Neural progenitor cell (in vitro differentiated cells): Measurements from ENCODE around the gene NDUFA8. TPM values are rescaled to one million over a fixed set of nuclear protein-coding genes. Genes with fewer than 3 reads are reported as not detected.
"Not testable (repeated sequence)": the region's sequence is repeated elsewhere in the genome, so short reads cannot be mapped to it uniquely, and the experiment has no call there.

Source experiments
- DNase-seq: peaks from one replicate; pipeline ENCODE4 v3.0.0-alpha.2; 2016; ENCODE audit warnings: low spot score
- H2AFZ ChIP-seq: fragments of 200-600 bp; sonication (generic); replicated peaks from 2 replicates; pipeline ENCODE4 v1.6.1; 2016; ENCODE audit warnings: antibody characterized with exemption
- H3F3A ChIP-seq: fragments of 200-600 bp; sonication (generic); 2 replicates; pipeline ENCODE4 v1.6.1; 2016; ENCODE audit warnings: antibody characterized with exemption, low read depth
- H3K27ac ChIP-seq: fragments of 200-600 bp; sonication (generic); 2 replicates; pipeline ENCODE4 v1.5.1; 2016; ENCODE audit warnings: mild to moderate bottlenecking
- H3K27me3 ChIP-seq: fragments of 200-600 bp; sonication (generic); 2 replicates; pipeline ENCODE4 v1.6.1; 2016; ENCODE audit warnings: mild to moderate bottlenecking, moderate library complexity
- H3K36me3 ChIP-seq: fragments of 200-600 bp; sonication (generic); 2 replicates; pipeline ENCODE4 v1.5.1; 2016
- H3K4me1 ChIP-seq: fragments of 200-600 bp; sonication (generic); 2 replicates; pipeline ENCODE4 v1.6.1; 2016; ENCODE audit warnings: mixed run types
- H3K4me2 ChIP-seq: fragments of 200-600 bp; sonication (generic); 2 replicates; pipeline ENCODE4 v1.6.1; 2016
- H3K4me3 ChIP-seq: fragments of 200-600 bp; sonication (generic); 2 replicates; pipeline ENCODE4 v1.5.1; 2016
- H3K79me2 ChIP-seq: fragments of 200-600 bp; sonication (generic); 2 replicates; pipeline ENCODE4 v1.6.1; 2016; ENCODE audit warnings: low read depth
- H3K9ac ChIP-seq: fragments of 200-600 bp; sonication (generic); 2 replicates; pipeline ENCODE4 v1.6.1; 2016
- H3K9me3 ChIP-seq: fragments of 200-600 bp; sonication (generic); 2 replicates; pipeline ENCODE4 v1.5.1; 2016; ENCODE audit warnings: low read depth
- H4K20me1 ChIP-seq: fragments of 200-600 bp; sonication (generic); 2 replicates; pipeline ENCODE4 v1.6.1; 2016; ENCODE audit warnings: low read depth
- H3K27ac Mint-ChIP-seq: 3 replicates; pipeline ENCODE4 v1.8.0; 2021; ENCODE audit warnings: mixed read lengths
- H3K27me3 Mint-ChIP-seq: 2 replicates; pipeline ENCODE4 v1.8.0; 2022; ENCODE audit warnings: low read depth, mild to moderate bottlenecking, inconsistent platforms, moderate library complexity, mixed read lengths; ENCODE audit not compliant: insufficient read depth
- H3K36me3 Mint-ChIP-seq: 3 replicates; pipeline ENCODE4 v1.8.0; 2021; ENCODE audit warnings: mixed read lengths
- H3K4me1 Mint-ChIP-seq: 3 replicates; pipeline ENCODE4 v1.8.0; 2021; ENCODE audit warnings: mixed read lengths
- H3K4me3 Mint-ChIP-seq: 3 replicates; pipeline ENCODE4 v1.8.0; 2021; ENCODE audit warnings: mild to moderate bottlenecking, moderate library complexity, mixed read lengths
- H3K9me3 Mint-ChIP-seq: 3 replicates; pipeline ENCODE4 v1.8.0; 2020; ENCODE audit warnings: mixed read lengths
- CTCF ChIP-seq: fragments of 200-600 bp; sonication (generic); IDR thresholded peaks from 2 replicates; pipeline ENCODE4 v1.5.1; 2017; ENCODE audit warnings: antibody characterized with exemption, mild to moderate bottlenecking
- EZH2 ChIP-seq: fragments of 200-600 bp; sonication (generic); IDR thresholded peaks from 2 replicates; pipeline ENCODE4 v1.6.1; 2017; ENCODE audit warnings: antibody characterized with exemption, mild to moderate bottlenecking, moderate library complexity
- EZH2phosphoT487 ChIP-seq: fragments of 200-600 bp; sonication (generic); IDR thresholded peaks from 2 replicates; pipeline ENCODE4 v1.6.1; 2017; ENCODE audit warnings: antibody characterized with exemption
- total RNA-seq: library from RNA; depleted of rRNA; stranded (reverse); fragments of >200 nt; gene quantifications from 2 replicates; pipeline ENCODE4 v1.2.3, GENCODE V29; 2015; ENCODE audit warnings: low replicate concordance

NDUFA8 gene
- total RNA-seq, 1 donor from 2014 or later = 49.6 TPM

- Mint-ChIP-seq H3K4me3 (no peak overlapping the region), H3K27me3 (peaks cover 6% of the 10 kb centered on the region), H3K4me1 (peaks cover 30% of the 10 kb centered on the region), H3K27ac (peak overlapping the region; percentile 72), H3K36me3 (no peaks in the 10 kb centered on the region), H3K9me3 (no peaks in the 10 kb centered on the region)
- H3K4me1 ChIP-seq = peaks cover 27% of the 10 kb centered on the region
- no peak overlapping the region for H3K4me3 ChIP-seq
- H3K4me2 ChIP-seq = no peak overlapping the region
- no peaks in the 10 kb centered on the region for H3K9me3 ChIP-seq
- H3K9ac ChIP-seq = no peak overlapping the region
- TF ChIP-seq EZH2phosphoT487 = no peak
- TF ChIP-seq CTCF = no peak
- no peak for TF ChIP-seq EZH2
- H3K79me2 ChIP-seq = no peaks in the 10 kb centered on the region
- peaks cover 8% of the 10 kb centered on the region for H3K27me3 ChIP-seq
- H3F3A ChIP-seq = peaks cover 22% of the 10 kb centered on the region
- no peak for DNase-seq
- no peaks in the 10 kb centered on the region for H3K36me3 ChIP-seq
- H4K20me1 ChIP-seq = no peaks in the 10 kb centered on the region
- H2AFZ ChIP-seq = no peak overlapping the region
- no peak overlapping the region for H3K27ac ChIP-seq
These were observed 40.4 kb downstream of the NDUFA8 start for GRCh38 chr9:122119166-122119521.

GRCh38 chr9:122118343-122119165 is 41.0 kb downstream of the NDUFA8 start:
- Mint-ChIP-seq H3K27me3 (peaks cover 2% of the 10 kb centered on the region), H3K4me3 (no peak overlapping the region), H3K36me3 (no peaks in the 10 kb centered on the region), H3K9me3 (no peaks in the 10 kb centered on the region), H3K27ac (peak overlapping the region; percentile 72), H3K4me1 (peaks cover 33% of the 10 kb centered on the region)
- H4K20me1 ChIP-seq = no peaks in the 10 kb centered on the region
- H3K27me3 ChIP-seq = peaks cover 4% of the 10 kb centered on the region
- no peak overlapping the region for H3K4me2 ChIP-seq
- DNase-seq = no peak
- H3K4me1 ChIP-seq = peaks cover 33% of the 10 kb centered on the region
- no peaks in the 10 kb centered on the region for H3K36me3 ChIP-seq
- H2AFZ ChIP-seq = no peak overlapping the region
- no peak overlapping the region for H3K9ac ChIP-seq
- no peak overlapping the region for H3K27ac ChIP-seq
- TF ChIP-seq EZH2 = no peak
- no peak for TF ChIP-seq CTCF
- TF ChIP-seq EZH2phosphoT487 = no peak
- H3K79me2 ChIP-seq = no peaks in the 10 kb centered on the region
- peaks cover 28% of the 10 kb centered on the region for H3F3A ChIP-seq
- no peaks in the 10 kb centered on the region for H3K9me3 ChIP-seq
- no peak overlapping the region for H3K4me3 ChIP-seq

GRCh38 chr9:122117241-122117640 is 42.3 kb downstream of the NDUFA8 start:
- not testable (repeated sequence) for H3K27me3 Mint-ChIP-seq, H3K79me2 ChIP-seq, H3K36me3 Mint-ChIP-seq, H3K4me2 ChIP-seq, H4K20me1 ChIP-seq, H3K27ac ChIP-seq, H3K27me3 ChIP-seq, DNase-seq, H3K4me3 ChIP-seq, H3K9ac ChIP-seq, H3K36me3 ChIP-seq, H3K9me3 Mint-ChIP-seq, H2AFZ ChIP-seq, H3K9me3 ChIP-seq, H3K4me3 Mint-ChIP-seq
- H3K27ac Mint-ChIP-seq = peak overlapping the region; percentile 21
- Histone ChIP-seq H3K4me1 (peaks cover 42% of the 10 kb centered on the region), H3F3A (peaks cover 32% of the 10 kb centered on the region)
- H3K4me1 Mint-ChIP-seq = peaks cover 41% of the 10 kb centered on the region

GRCh38 chr9:122116448-122117173 is 43.0 kb downstream of the NDUFA8 start:
- peaks cover 42% of the 10 kb centered on the region for H3K4me1 Mint-ChIP-seq
- H2AFZ ChIP-seq = peak overlapping the region; percentile 63
- no peak for TF ChIP-seq EZH2
- TF ChIP-seq CTCF = no peak
- TF ChIP-seq EZH2phosphoT487 = no peak
- H3K27ac ChIP-seq = no peak overlapping the region
- DNase-seq = no peak
- H3K4me3 ChIP-seq = no peak overlapping the region
- H3K9me3 ChIP-seq = no peaks in the 10 kb centered on the region
- H3K79me2 ChIP-seq = no peaks in the 10 kb centered on the region
- H3K27ac Mint-ChIP-seq = peak overlapping the region; percentile 60
- no peaks in the 10 kb centered on the region for H4K20me1 ChIP-seq
- H3K36me3 Mint-ChIP-seq = no peaks in the 10 kb centered on the region
- H3K27me3 Mint-ChIP-seq = peaks cover 5% of the 10 kb centered on the region
- H3K4me1 ChIP-seq = peaks cover 42% of the 10 kb centered on the region
- H3K9ac ChIP-seq = no peak overlapping the region
- H3K27me3 ChIP-seq = no peaks in the 10 kb centered on the region
- peaks cover 32% of the 10 kb centered on the region for H3F3A ChIP-seq
- no peaks in the 10 kb centered on the region for H3K36me3 ChIP-seq
- H3K4me3 Mint-ChIP-seq = no peak overlapping the region
- peak overlapping the region; percentile 66 for H3K4me2 ChIP-seq
- H3K9me3 Mint-ChIP-seq = no peaks in the 10 kb centered on the region
